Measurements from ENCODE around the gene WDFY4. TPM values are rescaled to one million over a fixed set of nuclear protein-coding genes. Genes with fewer than 3 reads are reported as not detected.

WDFY4 gene
- polyA plus RNA-seq, 1 of the 3 experiments (the other 2 are of a cell fraction): not detected

GRCh38 chr10:48656914-48657305 lies 27.8 kb upstream of the WDFY4 start:
- Histone ChIP-seq H4K20me1 (ENCODE audit: insufficient read depth) (no peaks in the 10 kb centered on the region), H3K27me3 (ENCODE audit: insufficient read depth) (no peaks in the 10 kb centered on the region), H3K9ac (0 out of 2 replicates have a peak overlapping the region, but pooled peaks have one; percentile 43), H3K36me3 (replicated peaks in 1 of 2; ENCODE audit: control insufficient read depth in 1 of 2, insufficient read depth in 2 of 2, low read length in 1 of 2) (peaks cover 0 to 7% of the 10 kb centered on the region in 2 experiments), H2AFZ (ENCODE audit: low read depth) (peak overlapping the region; percentile 100), H3K79me2 (ENCODE audit: insufficient read depth) (peaks cover 26% of the 10 kb centered on the region; the same call in 1 of the 2 replicates), H3K9me3 (no peaks in the 10 kb centered on the region), H3K27ac (ENCODE audit: low read depth in 2 of 2, low read length in 1 of 2) (no peak overlapping the region), H3K9me2 (no peaks in the 10 kb centered on the region), H3K4me2 (peak overlapping the region; percentile 99), H3K4me3 (ENCODE audit: low read depth in 2 of 2, low read length in 1 of 2) (peak overlapping the region; percentile 69 to 71), H3K4me1 (ENCODE audit: control insufficient read depth in 1 of 2, insufficient read depth in 2 of 2, low read depth in 1 of 2, low read length in 1 of 2) (peaks cover 5 to 20% of the 10 kb centered on the region in 2 experiments; a peak in 2 of 4 replicates), H3F3A (replicated peaks; ENCODE audit: insufficient read depth) (no peaks in the 10 kb centered on the region)
- ChIA-PET CTCF (interaction anchor here (0.5 to 14.1 kb wide), 148 partner anchors 8 to 936 kb away, joined by 3 to 662 read pairs (median 6); partner anchors contain the start of genes ARHGAP22 and LRRC18), POLR2A (interaction anchor here (1.6 to 2.5 kb wide), 2 partner anchors 51 to 104 kb away, joined by 7 to 25 read pairs; partner anchors contain the start of gene ARHGAP22)
- no peak for DNase-seq
- TF ChIP-seq RAD21 (IDR thresholded peaks at IDR 0.05; ENCODE audit: low read length) (no peak), EZH2phosphoT487 (IDR thresholded peaks at IDR 0.05; ENCODE audit: borderline replicate concordance, low read depth) (no peak), FOXM1 (IDR thresholded peaks at IDR 0.05; ENCODE audit: low read depth) (no peak), MEF2A (IDR thresholded peaks at IDR 0.05; ENCODE audit: borderline replicate concordance, low read depth) (no peak), YY1 (IDR thresholded peaks at IDR 0.05; ENCODE audit: low read depth) (no peak), ZBTB33 (IDR thresholded peaks at IDR 0.05; ENCODE audit: borderline replicate concordance, low read depth) (no peak), CTCF (IDR thresholded peaks at IDR 0.05) (no peak), NRF1 (IDR thresholded peaks at IDR 0.05; ENCODE audit: low read depth, low read length) (no peak), IRF3 (IDR thresholded peaks at IDR 0.05; ENCODE audit: low read depth, low read length) (no peak), MXI1 (IDR thresholded peaks at IDR 0.05; ENCODE audit: low read depth, low read length) (no peak), TCF12 (IDR thresholded peaks at IDR 0.05) (no peak), SIN3A (IDR thresholded peaks at IDR 0.05; ENCODE audit: borderline replicate concordance, low read depth, low read length) (no peak), FOSL2 (IDR thresholded peaks at IDR 0.05; ENCODE audit: borderline replicate concordance, low read depth) (no peak)
- 4% methylated on average over 3 of the region's 10 CpGs for WGBS (ENCODE audit: low lambda C conversion rate)
